HG03064 (cell line): ENCODE measurements around the gene GPNMB.

Experiments used
- ATAC-seq: cut with Tn5 transposase; IDR thresholded peaks from one replicate; pipeline ENCODE4 v1.9.1; 2021; ENCODE audit warnings: low read depth; ENCODE audit not compliant: unreplicated experiment

Gene GPNMB

DNA sequence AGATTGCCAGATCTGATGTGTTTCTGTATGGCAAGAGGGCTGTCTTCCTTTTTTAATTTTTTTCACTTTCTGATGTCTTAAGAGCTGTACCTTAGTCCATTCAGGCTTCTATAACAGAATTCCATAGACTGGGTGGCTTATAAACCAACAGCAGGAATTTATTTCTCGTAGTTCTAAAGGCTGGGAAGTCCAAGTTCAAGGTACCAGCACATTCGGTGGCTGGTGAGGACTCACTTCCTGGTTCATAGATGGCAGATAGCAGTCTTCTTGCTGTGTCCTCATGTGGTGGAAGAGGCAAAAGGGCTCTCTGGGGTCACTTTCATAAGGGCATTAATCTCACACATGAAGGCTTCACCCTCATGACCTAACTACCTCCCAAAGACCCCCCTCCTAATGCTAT is 20.8 kb downstream of the GPNMB start:
- ATAC-seq, result no peak

DNA sequence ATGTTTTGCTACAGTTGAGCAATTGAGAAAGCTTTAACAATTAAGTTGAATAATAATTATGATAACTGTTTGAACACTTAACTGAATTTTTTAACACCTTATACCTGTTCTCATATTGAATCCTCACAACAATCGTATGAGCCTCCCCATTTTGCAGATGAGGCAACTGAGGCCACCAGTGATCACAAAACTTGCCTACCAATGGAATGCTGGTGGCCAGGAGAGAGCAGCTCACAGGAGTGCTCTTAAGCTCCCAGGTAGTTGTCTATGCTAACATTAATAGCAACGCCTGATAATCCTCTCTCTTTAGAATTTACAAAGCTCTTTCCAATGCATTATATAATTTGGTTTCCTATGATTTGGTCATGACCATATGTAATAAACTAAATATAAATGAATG is 21.6 kb downstream of the GPNMB start:
- ATAC-seq, result no peak

GRCh38 chr7:23268746-23269145 is 22.2 kb downstream of the GPNMB start:
- ATAC-seq, result no peak

DNA sequence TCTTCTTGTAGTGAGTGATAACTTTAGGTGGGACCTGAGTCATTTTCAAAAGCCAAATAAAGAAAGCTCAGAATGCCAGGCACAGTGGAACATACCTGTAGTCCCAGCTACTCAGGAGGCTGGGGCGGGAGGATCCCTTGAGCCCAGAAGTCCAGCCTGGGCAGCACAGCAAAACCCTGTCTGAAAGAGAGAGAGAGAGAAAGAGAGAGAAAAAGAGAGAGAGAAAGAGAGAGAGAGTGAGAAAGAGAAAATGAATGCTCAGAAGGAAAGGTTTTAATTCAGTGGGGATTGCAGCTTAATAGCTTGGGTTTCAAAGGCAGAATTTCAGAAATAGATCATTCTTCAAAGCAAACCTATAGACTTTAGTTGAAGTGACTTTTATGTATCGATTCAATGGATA is 25.7 kb downstream of the GPNMB start:
- no peak for ATAC-seq

GRCh38 chr7:23273141-23273599 is 26.6 kb downstream of the GPNMB start:
- ATAC-seq, result peak; percentile 93

- no peak for ATAC-seq
These were observed 29.3 kb downstream of the GPNMB start for GRCh38 chr7:23275912-23276311.

DNA sequence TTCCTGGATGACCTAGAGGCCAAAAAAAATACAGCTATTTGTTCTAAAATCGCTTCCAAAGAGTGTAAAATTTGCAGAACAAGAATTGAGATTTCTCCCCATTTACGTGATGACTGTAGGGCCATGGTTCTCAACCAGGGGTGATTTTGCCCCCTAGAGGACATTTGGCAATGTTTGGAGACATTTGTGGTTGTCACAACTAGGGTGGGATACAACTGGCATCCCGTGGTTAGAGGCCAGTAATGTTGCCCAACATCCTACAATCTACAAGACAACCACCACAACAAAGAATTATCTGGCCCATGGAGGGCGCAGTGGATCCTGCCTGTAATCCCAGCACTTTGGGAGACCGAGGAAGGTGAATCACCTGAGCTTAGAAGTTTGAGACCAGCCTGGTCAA is 29.8 kb downstream of the GPNMB start:
- ATAC-seq, result no peak

DNA sequence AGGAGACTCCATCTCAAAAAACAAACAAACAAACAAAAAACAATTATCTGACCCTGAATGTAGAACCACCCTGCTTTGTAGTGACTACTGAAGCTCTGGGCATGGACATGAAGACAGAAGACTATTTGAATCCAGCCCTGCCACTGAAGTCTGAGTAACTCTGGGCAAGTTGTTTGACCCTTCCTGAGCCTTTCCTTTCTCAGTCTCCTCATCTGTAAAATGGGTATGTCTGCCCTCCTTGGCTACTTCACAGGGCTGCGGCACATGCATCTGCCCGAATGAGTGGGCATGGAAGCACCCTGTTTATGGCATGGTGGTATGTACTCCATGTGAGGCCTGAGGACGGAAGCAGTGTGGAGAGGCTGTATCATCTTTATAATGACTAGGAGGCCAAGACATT is 30.4 kb downstream of the GPNMB start:
- no peak for ATAC-seq

DNA sequence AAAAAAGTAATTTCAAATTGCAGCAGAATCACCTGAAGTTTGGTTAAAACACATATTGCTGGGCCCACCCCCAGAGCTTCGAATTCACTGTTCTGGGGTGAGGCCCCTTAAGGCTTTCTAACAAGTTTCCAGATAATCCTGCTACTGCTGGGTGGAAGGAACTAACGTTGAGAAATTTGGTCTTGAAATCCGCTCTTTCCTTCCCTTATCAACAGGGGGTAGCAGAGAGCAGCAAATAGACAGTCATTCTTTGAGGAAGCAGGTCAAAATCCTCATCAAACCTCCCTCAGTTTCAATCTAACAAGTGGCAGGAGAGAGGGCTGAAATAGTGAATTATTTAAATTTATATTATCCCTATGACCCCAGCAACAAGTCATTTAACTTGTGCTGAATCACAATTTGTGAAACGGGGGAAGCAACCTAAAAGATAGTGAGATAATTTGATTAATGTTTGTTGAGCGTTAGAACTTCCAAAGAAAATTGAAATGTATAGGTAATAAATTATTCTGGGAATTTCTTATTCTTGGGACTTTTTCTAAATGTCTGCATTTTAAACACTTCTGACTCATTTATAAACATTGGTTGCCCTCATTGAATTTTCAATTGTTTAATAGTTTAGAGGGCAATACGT is 30.9 kb downstream of the GPNMB start:
- no peak for ATAC-seq

DNA sequence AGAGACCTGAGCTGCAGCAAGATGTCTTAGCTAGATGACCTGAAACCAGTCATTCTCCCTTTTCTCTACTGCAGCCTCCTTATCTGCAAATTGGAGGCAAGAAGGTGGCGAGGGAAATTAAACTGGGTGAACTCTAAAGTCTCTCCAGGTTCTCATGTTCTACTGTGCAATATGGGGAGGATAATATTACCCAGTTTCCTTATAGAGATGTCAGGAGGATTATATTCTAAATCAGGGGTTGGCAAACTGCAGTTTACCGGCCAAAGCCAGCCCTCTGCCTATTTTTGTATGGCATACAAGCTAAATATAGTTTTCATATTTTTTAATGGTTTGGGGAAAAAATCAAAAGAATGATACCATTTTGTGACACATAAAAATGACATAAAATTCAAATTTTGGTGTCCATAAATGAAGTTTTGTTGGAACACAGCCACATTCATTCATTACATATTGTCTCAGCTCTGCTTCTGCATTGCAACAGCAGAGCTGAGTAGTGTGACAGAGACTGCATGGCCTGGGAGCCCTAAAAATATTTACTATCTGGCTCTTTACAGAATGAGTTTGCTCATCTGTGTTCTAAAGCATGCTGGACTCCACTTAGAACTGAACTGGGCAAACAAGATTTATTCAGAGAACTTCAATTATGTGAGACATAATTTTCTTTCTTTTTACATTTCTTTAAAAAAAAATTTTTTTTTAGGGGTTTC is 33.4 kb downstream of the GPNMB start:
- ATAC-seq, result no peak

- no peak for ATAC-seq
These were observed 36.5 kb downstream of the GPNMB start for GRCh38 chr7:23283086-23283485.

- no peak for ATAC-seq
These were observed 38.3 kb downstream of the GPNMB start for GRCh38 chr7:23284871-23285270.

- no peak for ATAC-seq
These were observed 39.4 kb downstream of the GPNMB start for GRCh38 chr7:23285657-23286646.

GRCh38 chr7:23287612-23288011 is 41.0 kb downstream of the GPNMB start:
- no peak for ATAC-seq

GRCh38 chr7:23290993-23291392 is 44.4 kb downstream of the GPNMB start:
- no peak for ATAC-seq

DNA sequence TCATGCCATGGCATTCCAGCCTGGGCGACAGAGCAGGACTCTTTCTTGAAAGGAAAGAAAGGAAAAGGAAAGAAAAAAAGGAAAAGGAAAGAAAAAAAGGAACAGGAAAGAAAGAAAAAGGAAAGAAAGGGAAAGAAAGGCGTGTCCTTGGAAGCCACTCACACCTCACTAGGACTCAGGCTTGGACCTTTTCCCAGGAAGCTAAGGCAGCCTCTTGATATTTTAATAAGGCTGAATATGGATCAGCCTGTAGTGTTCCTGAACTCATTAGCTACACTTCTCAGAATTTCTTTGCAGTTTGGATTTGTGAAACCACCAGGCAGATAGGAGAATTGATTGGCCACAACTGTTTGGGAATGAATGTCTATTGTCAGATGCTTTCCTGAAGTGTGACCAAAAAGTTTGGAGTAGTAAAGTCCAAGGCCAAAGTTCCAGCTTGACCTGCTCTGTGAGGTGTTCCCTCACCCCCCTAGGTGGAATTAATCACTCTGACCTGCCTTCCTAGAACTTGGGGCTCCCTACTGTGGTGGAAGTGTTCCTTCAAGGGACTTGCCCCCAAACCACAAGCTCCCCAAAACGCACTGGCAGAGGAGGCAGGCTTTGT is 45.5 kb downstream of the GPNMB start:
- no peak for ATAC-seq

DNA sequence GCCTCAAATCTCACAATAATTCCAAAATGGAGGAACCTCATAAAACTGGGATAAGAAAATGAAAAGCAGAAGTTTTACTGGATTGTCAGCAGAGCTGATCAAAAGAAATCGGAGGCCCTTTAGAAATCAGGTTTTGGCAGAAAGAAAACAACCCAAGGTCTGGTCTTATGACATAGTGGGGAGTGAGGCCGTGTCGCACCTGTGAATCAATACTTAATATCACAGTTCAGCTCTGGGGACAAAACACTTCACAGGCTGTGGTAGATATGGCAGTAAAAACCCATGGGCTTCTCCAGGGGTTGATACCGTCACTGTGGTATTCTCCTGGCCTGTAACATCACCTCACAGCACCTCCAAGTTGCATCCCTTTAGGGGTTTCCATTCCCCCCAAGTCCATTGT is 46.0 kb downstream of the GPNMB start:
- ATAC-seq, result no peak

GRCh38 chr7:23293500-23294073 is 47.0 kb downstream of the GPNMB start:
- no peak for ATAC-seq

DNA sequence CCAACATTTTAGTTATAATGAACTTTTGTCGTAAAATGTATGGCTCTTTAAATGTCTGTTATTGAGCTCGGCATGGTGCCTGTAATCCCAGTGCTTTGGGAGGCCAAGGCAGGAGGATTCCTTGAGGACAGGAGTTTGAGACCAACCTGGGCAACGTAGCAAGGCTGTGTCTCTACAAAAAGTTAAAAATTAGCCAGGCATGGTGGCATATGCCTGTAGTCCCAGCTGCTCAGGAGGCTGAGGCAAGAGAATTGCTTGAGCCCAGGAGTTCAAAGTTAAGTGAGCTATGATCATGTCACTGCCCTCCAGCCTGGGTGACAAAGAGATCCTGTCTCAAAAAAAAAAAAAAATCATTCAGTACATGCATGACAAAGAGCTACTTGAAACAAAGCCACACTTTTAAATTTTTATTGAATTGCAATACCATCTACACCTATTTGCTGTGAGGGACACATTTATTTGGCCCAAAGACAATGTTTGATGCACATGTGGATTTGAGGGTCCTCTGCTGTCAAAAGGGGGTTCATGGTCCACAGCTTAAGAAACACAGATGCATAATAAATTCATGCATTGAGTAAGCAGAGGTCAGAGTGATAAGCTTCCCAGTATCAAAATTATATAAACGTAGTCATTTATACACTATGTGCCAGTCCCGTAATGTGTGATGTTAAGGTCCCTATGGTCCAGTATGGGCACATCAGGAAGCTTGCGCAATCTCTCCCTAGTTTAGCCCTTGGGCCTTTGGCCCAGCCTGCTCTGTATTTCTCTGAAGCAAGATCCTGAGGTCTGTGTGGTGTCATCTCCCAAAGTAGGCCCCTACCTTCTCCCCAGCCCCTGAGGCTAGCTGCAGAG is 48.2 kb downstream of the GPNMB start:
- no peak for ATAC-seq

GRCh38 chr7:23295401-23295697 is 48.8 kb downstream of the GPNMB start:
- ATAC-seq, result no peak
